SU-DHL-6 (cell line): Measurements from ENCODE around the gene TMEM86B.

Source experiments
- CTCF ChIP-seq: fragments of 200-600 bp; sonication (generic); IDR thresholded peaks from one replicate; pipeline ENCODE4 v1.5.1; 2017; ENCODE audit warnings: antibody characterized with exemption, mild to moderate bottlenecking, low read length, moderate library complexity; ENCODE audit not compliant: insufficient read depth, poor library complexity, severe bottlenecking
- EZH2phosphoT487 ChIP-seq: fragments of 200-600 bp; sonication (generic), shearing (Covaris generic); conservative IDR thresholded peaks from 2 replicates; pipeline ENCODE4 v1.6.1; 2018; ENCODE audit warnings: mild to moderate bottlenecking, antibody characterized with exemption, low read length, moderate library complexity, mixed read lengths

GRCh38 chr19:55256562-55257460 lies 28.2 kb upstream of the TMEM86B start:
- TF ChIP-seq CTCF (no peak), EZH2phosphoT487 (no peak)
